ENCODE measurements around the gene ASTE1.
"Not testable (repeated sequence)": the region's sequence is repeated elsewhere in the genome, so short reads cannot be mapped to it uniquely, and the experiment has no call there.

Gene ASTE1, protein sequence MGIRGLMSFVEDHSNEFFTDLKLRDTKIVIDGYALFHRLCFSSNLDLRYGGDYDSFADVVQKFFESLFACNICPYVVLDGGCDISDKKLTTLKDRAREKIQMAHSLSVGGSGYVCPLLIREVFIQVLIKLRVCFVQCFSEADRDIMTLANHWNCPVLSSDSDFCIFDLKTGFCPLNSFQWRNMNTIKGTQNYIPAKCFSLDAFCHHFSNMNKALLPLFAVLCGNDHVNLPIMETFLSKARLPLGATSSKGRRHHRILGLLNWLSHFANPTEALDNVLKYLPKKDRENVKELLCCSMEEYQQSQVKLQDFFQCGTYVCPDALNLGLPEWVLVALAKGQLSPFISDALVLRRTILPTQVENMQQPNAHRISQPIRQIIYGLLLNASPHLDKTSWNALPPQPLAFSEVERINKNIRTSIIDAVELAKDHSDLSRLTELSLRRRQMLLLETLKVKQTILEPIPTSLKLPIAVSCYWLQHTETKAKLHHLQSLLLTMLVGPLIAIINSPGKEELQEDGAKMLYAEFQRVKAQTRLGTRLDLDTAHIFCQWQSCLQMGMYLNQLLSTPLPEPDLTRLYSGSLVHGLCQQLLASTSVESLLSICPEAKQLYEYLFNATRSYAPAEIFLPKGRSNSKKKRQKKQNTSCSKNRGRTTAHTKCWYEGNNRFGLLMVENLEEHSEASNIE

DNA sequence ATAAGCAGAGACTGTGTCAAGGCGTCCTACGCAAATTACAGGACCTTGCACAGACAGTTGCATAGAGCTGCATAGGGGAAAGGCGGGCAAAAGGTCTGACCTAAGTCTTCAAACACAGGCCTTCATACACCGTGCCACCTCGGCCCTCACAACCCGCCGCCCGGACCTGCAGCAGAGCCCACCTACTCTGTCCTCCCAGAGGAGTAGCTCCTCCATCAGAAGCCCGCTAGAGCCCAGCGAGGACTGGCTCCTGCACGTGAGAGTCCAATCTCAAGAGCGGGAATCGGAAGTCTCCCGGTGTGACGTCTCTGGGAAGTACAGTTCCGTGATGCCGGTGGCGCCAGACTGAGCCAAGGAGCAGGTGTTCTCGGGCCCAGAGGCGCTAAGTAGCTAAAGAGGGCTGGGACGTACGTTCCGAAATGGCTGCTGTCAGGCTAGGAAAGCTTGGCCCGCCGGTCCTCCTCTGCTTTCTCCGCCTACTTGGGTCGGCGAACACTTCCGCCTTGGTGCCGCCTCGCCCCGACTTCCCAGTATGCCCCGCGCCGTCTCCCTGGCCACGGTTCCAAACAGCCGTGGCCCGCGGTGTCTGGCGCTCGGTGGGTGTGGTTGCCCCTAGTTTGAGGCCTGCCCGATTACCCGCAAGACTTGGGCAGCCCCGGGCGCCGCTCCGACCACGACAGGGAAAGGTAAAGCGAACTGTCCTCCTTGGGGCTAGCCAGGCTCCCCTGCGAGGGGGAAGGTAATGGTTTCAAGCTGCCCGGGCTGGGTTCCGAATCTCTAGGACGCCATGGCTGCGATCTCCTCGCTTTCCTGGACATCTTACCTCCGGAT, at the start of gene ASTE1, which contains the start of gene NEK11:
Gene ASTE1 (minus strand): TSS at position 505 of the 831 bp plus-strand sequence. CDS start 1,519 bp downstream, outside the sequence.
Gene NEK11 (plus strand): TSS at position 557 of the 831 bp plus-strand sequence. CDS start 2,832 bp downstream, outside the sequence.
- Histone ChIP-seq H3K9me3 (ENCODE audit: low read length) (no peaks in the 10 kb centered on the region), H3K4me1 (ENCODE audit: insufficient read depth, low read length) (no peaks in the 10 kb centered on the region), H3K36me3 (ENCODE audit: insufficient read depth, low read length) (no peaks in the 10 kb centered on the region), H3K4me3 (ENCODE audit: low read length) (no peak within 1 kb of the TSS), H2AFZ (ENCODE audit: low read depth, low read length) (no peak within 1 kb of the TSS), H3K27me3 (ENCODE audit: insufficient read depth, low read length) (no peaks in the 10 kb centered on the region)

DNA sequence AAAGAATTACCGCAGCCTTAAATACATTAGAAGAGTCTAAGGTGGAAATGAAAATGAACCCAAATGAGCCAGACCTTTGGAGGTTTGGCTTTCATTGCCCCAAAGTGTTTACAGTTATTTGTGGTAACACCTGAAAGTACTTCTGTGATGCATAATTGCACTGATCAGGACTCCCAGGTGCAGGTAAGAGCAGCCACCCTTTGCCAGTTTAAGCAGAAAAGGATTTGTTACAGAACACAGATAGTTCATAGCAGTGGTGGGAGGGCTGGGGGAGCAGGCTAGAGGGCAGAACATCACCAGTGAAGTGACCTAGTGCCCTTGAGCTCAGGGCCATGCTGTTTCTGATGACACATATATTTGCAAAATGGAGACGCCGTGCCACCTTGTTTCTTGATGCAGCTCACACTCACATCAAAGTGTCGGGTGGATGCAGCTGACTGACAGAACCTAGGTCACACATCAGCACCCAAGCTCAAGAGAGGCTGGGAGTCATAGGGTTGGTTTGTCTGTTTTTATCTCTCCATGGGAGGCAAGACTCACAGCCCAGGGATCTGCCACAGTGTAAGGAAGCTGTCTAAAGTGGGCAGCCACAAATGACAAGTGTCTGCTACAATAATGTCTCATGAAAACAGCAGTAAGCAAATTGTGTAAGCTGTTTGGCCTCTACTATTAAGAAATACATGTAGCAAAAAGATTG, 49.2 kb upstream of the ASTE1 start:
- Histone ChIP-seq H3K9me3 (ENCODE audit: low read length) (no peaks in the 10 kb centered on the region), H3K27me3 (ENCODE audit: insufficient read depth, low read length) (no peaks in the 10 kb centered on the region), H3K36me3 (ENCODE audit: insufficient read depth, low read length) (no peaks in the 10 kb centered on the region), H2AFZ (ENCODE audit: low read depth, low read length) (no peak overlapping the region), H3K4me1 (ENCODE audit: insufficient read depth, low read length) (peaks cover 5% of the 10 kb centered on the region), H3K4me3 (ENCODE audit: low read length) (no peak overlapping the region)

DNA sequence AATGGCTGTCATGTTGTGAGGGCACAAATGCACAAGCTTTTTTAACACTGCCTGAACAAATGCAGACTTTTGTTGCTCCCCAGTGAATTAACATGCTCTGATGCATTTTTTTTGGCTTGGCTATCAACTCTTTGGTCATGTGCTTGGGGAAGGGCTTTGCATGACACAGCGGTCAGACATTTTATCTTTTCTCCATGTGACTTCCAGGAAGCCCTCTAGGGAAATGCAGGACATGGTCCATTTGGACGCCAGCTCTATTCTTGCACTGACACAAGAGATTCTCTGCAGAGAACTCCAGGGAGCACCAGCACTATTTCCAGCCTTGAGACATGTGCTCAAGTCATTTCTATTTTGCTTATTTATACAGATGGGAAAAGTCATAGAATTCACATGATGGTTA, 46.2 kb upstream of the ASTE1 start:
- Histone ChIP-seq H3K36me3 (ENCODE audit: insufficient read depth, low read length) (no peaks in the 10 kb centered on the region), H2AFZ (ENCODE audit: low read depth, low read length) (peak overlapping the region; percentile 13), H3K4me1 (ENCODE audit: insufficient read depth, low read length) (peaks cover under 1% of the 10 kb centered on the region), H3K27me3 (ENCODE audit: insufficient read depth, low read length) (no peaks in the 10 kb centered on the region), H3K9me3 (ENCODE audit: low read length) (no peaks in the 10 kb centered on the region), H3K4me3 (ENCODE audit: low read length) (no peak overlapping the region)

DNA sequence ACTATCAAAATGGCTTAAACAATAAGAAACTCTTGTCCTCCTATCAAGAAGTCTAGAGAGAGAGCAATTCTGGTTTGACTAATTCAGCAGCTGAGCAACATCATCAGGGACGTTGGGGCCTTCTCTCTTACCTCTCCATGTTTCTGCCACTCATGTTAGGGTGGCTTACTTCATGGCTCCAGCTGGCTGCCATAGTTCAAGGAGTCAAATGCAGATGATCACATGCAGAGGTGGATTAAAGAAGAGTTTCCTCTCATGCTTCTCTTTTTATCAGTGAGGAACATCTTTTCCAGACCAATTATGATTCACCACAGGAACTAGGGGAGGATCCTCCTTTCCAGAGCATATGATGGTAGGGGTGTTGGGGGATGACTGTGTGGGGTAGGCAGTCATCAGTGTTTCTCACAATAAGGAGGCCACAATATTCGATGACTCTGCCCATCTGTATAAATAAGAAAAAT, 45.5 kb upstream of the ASTE1 start:
- no peaks in the 10 kb centered on the region for H3K9me3 ChIP-seq (ENCODE audit: low read length)
- H3K36me3 ChIP-seq (ENCODE audit: insufficient read depth, low read length): no peaks in the 10 kb centered on the region
- no peaks in the 10 kb centered on the region for H3K4me1 ChIP-seq (ENCODE audit: insufficient read depth, low read length)
- H3K27me3 ChIP-seq (ENCODE audit: insufficient read depth, low read length): no peaks in the 10 kb centered on the region
- H3K4me3 ChIP-seq (ENCODE audit: low read length): no peak overlapping the region
- H2AFZ ChIP-seq (ENCODE audit: low read depth, low read length): peak overlapping the region; percentile 13

DNA sequence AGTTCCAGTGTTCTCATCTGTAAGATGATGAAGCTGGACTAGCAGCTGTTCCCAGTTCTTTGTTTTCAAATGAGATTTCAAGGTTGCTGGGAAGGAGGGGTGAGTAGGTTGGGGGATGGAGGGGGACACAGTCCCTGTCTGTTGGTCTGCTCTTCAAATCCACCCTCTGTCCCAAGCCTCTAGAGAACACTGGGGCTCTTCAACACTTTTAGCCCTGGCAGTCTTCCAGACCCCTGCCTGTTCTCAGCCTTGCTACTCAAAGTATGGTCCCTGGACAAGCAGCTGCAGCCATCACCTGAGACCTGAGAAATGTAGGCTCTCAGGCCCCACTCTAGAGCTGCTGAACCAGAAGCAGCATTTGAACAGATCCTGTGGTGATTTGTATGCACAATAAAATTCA, 41.4 kb upstream of the ASTE1 start:
- H3K36me3 ChIP-seq (ENCODE audit: insufficient read depth, low read length): no peaks in the 10 kb centered on the region
- H3K4me3 ChIP-seq (ENCODE audit: low read length): no peak overlapping the region
- H3K4me1 ChIP-seq (ENCODE audit: insufficient read depth, low read length): no peaks in the 10 kb centered on the region
- H3K27me3 ChIP-seq (ENCODE audit: insufficient read depth, low read length): no peaks in the 10 kb centered on the region
- H3K9me3 ChIP-seq (ENCODE audit: low read length): no peaks in the 10 kb centered on the region
- H2AFZ ChIP-seq (ENCODE audit: low read depth, low read length): no peak overlapping the region

DNA sequence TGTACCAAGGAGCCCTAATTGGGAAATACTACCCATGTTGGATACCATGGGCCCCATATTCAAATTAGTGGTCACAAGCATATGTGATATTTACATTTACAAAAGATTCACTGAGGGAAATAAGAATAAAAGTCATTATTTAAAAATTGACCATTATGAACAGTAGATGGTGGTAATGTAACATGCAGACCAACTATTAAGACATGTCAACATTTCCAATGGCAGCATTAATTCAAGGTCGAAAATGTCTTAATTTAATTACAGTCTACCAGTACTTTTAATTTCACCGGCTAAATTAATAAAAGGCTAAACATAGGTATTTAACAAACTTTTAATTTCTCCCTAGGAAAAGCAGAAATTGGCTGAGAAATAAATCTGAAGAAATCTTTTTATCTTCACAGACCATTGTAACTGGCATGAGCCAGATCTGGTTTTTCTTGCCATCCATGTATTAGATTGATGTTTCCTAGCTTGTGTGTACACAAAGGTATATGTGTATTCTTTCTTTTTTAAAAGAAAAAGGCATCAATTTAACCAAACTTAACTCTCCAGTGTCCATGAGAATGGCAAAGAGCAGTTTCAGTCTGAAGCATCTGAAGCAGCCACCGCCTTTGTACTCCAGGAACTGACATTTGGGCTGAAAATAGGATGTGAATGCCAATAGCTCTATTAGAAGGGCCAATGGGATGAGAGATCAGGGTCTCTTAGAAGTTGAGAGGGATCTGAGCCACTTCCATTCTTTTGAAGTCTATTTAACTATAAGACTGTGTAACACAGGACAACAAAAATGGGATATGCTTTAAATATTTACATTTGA, 26.6 kb upstream of the ASTE1 start:
- peaks cover 11% of the 10 kb centered on the region for H3K4me1 ChIP-seq (ENCODE audit: insufficient read depth, low read length)
- H3K9me3 ChIP-seq (ENCODE audit: low read length): no peaks in the 10 kb centered on the region
- no peak overlapping the region for H3K4me3 ChIP-seq (ENCODE audit: low read length)
- no peaks in the 10 kb centered on the region for H3K36me3 ChIP-seq (ENCODE audit: insufficient read depth, low read length)
- no peak overlapping the region for H2AFZ ChIP-seq (ENCODE audit: low read depth, low read length)
- no peaks in the 10 kb centered on the region for H3K27me3 ChIP-seq (ENCODE audit: insufficient read depth, low read length)

DNA sequence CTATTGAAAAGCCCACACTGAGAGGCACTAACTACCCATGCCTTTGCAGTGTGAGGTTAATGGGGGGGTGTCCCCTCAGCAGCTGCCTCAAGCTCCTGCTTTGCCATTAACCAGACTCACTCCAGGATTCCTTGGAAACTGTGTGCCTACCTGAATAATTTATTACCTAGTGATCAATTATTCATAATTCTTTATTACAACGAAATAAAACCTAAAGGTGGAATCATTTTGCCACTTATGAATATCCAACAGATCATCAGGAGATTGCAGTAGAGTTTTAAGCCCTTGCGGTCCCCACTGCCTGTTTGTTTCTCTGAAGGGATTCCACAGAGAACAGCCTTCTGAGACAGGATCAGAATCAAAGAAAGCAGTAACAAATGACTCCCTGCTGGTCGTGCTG, 23.4 kb upstream of the ASTE1 start:
- Histone ChIP-seq H2AFZ (ENCODE audit: low read depth, low read length) (no peak overlapping the region), H3K9me3 (ENCODE audit: low read length) (peaks cover 4% of the 10 kb centered on the region), H3K27me3 (ENCODE audit: insufficient read depth, low read length) (no peaks in the 10 kb centered on the region), H3K4me3 (ENCODE audit: low read length) (no peak overlapping the region), H3K36me3 (ENCODE audit: insufficient read depth, low read length) (no peaks in the 10 kb centered on the region), H3K4me1 (ENCODE audit: insufficient read depth, low read length) (peaks cover 11% of the 10 kb centered on the region)

DNA sequence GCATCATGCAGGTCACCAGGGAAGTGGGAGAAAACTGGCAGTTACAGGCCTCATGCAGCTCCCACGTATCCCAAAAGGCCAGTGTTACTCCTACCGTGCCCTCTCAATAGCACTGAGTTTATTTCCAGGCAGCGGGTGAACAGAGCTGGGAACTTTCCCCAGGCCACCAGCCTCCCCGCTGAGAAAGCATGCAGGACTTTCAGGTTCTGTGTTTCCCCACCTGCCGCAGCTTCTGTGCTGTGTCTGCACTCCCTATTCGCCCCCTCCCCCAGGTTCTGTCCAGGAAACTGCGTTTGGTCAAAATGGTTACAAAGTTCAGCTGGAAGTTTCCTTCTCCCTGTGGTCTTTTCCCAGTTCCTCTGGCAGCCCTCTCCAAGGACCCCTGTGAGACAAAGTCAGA, 21.4 kb upstream of the ASTE1 start:
- peaks cover 4% of the 10 kb centered on the region for H3K9me3 ChIP-seq (ENCODE audit: low read length)
- H2AFZ ChIP-seq (ENCODE audit: low read depth, low read length): no peak overlapping the region
- H3K4me1 ChIP-seq (ENCODE audit: insufficient read depth, low read length): peaks cover 8% of the 10 kb centered on the region
- H3K36me3 ChIP-seq (ENCODE audit: insufficient read depth, low read length): no peaks in the 10 kb centered on the region
- no peaks in the 10 kb centered on the region for H3K27me3 ChIP-seq (ENCODE audit: insufficient read depth, low read length)
- H3K4me3 ChIP-seq (ENCODE audit: low read length): no peak overlapping the region

DNA sequence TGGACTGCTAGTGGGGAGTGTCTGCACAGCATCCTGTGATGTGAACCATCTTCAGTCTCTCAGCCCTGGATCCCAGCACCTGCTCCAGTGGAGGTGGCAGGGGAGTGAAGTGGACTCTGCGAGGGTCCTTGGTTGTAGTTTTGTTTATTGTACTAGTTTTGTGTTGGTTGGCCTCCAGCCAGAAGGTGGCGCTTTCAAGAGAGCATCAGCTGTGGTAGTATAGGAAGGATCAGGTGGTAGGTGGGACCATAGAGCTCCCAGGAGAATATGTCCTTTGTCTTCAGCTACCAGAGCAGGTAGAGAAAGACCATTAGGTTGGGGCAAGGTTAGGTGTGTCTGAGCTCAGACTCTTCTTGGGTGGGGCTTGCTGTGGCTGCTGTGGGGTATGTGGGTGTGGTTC, 21.0 kb upstream of the ASTE1 start:
- Histone ChIP-seq H2AFZ (ENCODE audit: low read depth, low read length) (no peak overlapping the region), H3K27me3 (ENCODE audit: insufficient read depth, low read length) (no peaks in the 10 kb centered on the region), H3K36me3 (ENCODE audit: insufficient read depth, low read length) (no peaks in the 10 kb centered on the region), H3K4me3 (ENCODE audit: low read length) (no peak overlapping the region), H3K4me1 (ENCODE audit: insufficient read depth, low read length) (peaks cover 8% of the 10 kb centered on the region), H3K9me3 (ENCODE audit: low read length) (peaks cover 4% of the 10 kb centered on the region)

DNA sequence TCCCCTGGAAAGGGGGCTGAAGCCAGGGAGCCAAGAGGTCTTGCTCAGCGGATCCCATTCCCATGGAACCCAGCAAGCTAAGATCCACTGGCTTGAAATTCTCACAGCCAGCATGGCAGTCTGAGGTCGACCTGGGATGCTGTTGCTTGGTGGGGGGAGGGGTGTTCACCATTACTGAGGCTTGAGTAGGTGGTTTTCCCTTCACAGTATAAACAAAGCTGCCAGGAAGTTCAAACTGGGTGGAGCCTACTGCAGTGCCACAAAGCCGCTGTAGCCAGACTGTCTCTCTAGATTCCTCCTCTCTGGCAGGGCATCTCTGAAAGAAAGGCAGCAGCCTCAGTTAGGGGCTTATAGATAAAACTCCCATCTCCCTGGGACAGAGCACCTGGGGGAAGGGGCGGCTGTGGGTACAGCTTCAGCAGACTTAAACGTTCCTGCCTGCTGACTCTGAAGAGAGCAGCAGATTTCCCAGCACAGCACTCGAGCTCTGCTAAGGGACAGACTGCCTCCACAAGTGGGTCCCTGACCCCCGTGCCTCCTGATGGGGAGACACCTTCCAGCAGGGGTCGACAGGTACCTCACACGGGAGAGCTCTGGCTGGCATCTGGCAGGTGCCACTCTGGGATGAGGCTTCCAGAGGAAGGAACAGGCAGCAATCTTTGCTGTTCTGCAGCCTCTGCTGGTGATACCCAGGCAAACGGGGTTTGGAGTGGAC, 15.8 kb upstream of the ASTE1 start:
- H3K4me1 ChIP-seq (ENCODE audit: insufficient read depth, low read length); H3K36me3 ChIP-seq (ENCODE audit: insufficient read depth, low read length); H3K27me3 ChIP-seq (ENCODE audit: insufficient read depth, low read length); H3K9me3 ChIP-seq (ENCODE audit: low read length); H3K4me3 ChIP-seq (ENCODE audit: low read length); H2AFZ ChIP-seq (ENCODE audit: low read depth, low read length): not testable (repeated sequence)

DNA sequence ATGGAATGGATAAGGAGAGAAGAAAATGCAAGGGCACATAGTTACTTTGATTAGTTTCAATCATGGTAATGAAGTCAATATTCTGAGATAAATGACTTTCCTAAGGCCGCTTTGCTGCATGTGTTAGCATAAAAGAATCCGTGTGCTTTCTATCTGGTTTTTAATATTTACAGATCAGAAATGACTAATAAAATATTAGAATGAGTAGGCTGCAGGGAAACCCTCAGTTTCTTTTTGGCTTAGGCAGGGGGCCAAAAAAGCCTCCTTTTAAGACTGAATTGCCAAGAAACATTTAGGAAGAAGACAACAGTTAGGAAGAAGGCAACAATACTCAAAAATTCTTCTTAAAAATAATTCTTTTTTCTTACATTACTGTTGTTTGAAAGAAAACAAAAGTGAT, 11.7 kb upstream of the ASTE1 start:
- Histone ChIP-seq H3K4me3 (ENCODE audit: low read length) (no peak overlapping the region), H3K27me3 (ENCODE audit: insufficient read depth, low read length) (no peaks in the 10 kb centered on the region), H2AFZ (ENCODE audit: low read depth, low read length) (no peak overlapping the region), H3K4me1 (ENCODE audit: insufficient read depth, low read length) (no peaks in the 10 kb centered on the region), H3K36me3 (ENCODE audit: insufficient read depth, low read length) (no peaks in the 10 kb centered on the region), H3K9me3 (ENCODE audit: low read length) (no peaks in the 10 kb centered on the region)
